AG04450 (cell line): ENCODE data around the gene L3MBTL4. TPM values are rescaled to one million over a fixed set of nuclear protein-coding genes. Genes with fewer than 3 reads are reported as not detected.

ENCODE experiments used
- CTCF ChIA-PET: fragments of 300-600, 350-600 bp; formaldehyde crosslinking; extraction: SDS; loops from one replicate; lab custom pipeline; 2022; ENCODE audit warnings: antibody characterized with exemption, inconsistent platforms; lab: Charles Lee
- POLR2A ChIA-PET: fragments of 350-600 bp; formaldehyde crosslinking; extraction: SDS; loops from one replicate; lab custom pipeline; 2021; ENCODE audit warnings: antibody characterized with exemption, inconsistent platforms; lab: Yijun Ruan, JAX
- DNase-seq: peaks from one replicate; pipeline ENCODE4 v3.0.0-alpha.2; 2011; ENCODE audit warnings: low read depth, low spot score
- H3K27ac ChIP-seq: one replicate; pipeline ENCODE4 v1.5.1; 2012; ENCODE audit warnings: low read depth, low read length, control low read depth
- H3K27me3 ChIP-seq: one replicate; pipeline ENCODE4 v1.6.0; 2012; ENCODE audit warnings: low read length; ENCODE audit not compliant: control insufficient read depth, insufficient read depth
- H3K4me3 ChIP-seq: 2 replicates; pipeline ENCODE4 v1.5.1; 2011; ENCODE audit warnings: mild to moderate bottlenecking, low read depth, low read length, control low read depth
- H3K9me3 ChIP-seq: 2 replicates; pipeline ENCODE4 v1.5.1; 2012; ENCODE audit warnings: low read length; ENCODE audit not compliant: control insufficient read depth, insufficient read depth
- polyA minus RNA-seq: library from RNA; depleted of rRNA, polyadenylated mRNA; stranded (reverse); fragments of >200 nt; gene quantifications from 2 replicates; pipeline ENCODE4 v1.2.3, GENCODE V29; 2011; rRNA and poly(A)+ RNA removed
- polyA plus RNA-seq: library from polyadenylated mRNA; depleted of rRNA; stranded (reverse); fragments of >200 nt; gene quantifications from 2 replicates; pipeline ENCODE4 v1.2.3, GENCODE V29; 2011; rRNA removed
- TF ChIP-seq, protein P1 (sequence below): IDR thresholded peaks from 2 replicates; pipeline ENCODE4 v1.5.1; 2011; ENCODE audit warnings: low read depth, low read length, control low read depth, inconsistent platforms

The L3MBTL4 gene
- 0.05 and 0.06 TPM in 2 replicates for polyA plus RNA-seq
- 0.05 TPM in 1 of 2 replicates, not detected in the other for polyA minus RNA-seq

DNA sequence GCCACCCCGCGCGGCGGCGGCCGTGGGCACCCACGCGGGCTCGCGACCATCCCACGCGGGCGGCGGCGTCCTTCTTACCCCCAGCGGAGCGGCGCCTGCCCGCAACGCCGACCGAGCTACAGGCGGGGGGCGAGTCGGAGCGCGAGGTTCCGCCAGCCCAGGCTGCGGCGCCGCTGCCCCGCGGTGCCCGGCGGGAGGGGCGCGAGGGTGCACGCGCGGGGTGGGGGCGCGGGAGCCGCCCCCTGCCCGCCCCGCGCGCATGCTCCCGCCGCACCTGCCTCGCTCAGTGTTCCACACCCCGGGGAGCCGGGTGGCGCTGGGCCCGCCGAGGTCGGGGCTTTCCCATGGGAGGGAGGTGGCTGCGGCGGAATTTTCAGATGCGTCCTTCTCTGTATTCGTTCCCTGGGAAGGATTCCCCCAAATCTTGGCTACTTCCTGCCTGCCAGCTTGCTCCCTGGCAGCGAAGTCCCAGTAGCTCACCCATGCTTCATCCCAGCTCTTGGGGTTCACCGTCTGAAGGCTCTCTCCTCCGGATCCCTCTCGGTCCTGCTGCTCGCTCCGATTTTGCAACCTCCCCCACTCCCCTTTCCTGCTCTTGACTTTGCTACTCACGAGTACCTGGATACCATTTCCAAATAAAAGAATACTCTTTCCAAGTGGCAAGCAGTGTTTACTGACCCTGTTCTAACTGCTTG, at the start of gene L3MBTL4:
TSS of gene L3MBTL4 (minus strand) at position 189 of the 695 bp plus-strand sequence. CDS start 103,286 bp downstream, outside the sequence.
- POLR2A ChIA-PET = no interaction called here
- no peak for DNase-seq
- no peaks in the 10 kb centered on the region for H3K9me3 ChIP-seq
- TF ChIP-seq, protein P1, sequence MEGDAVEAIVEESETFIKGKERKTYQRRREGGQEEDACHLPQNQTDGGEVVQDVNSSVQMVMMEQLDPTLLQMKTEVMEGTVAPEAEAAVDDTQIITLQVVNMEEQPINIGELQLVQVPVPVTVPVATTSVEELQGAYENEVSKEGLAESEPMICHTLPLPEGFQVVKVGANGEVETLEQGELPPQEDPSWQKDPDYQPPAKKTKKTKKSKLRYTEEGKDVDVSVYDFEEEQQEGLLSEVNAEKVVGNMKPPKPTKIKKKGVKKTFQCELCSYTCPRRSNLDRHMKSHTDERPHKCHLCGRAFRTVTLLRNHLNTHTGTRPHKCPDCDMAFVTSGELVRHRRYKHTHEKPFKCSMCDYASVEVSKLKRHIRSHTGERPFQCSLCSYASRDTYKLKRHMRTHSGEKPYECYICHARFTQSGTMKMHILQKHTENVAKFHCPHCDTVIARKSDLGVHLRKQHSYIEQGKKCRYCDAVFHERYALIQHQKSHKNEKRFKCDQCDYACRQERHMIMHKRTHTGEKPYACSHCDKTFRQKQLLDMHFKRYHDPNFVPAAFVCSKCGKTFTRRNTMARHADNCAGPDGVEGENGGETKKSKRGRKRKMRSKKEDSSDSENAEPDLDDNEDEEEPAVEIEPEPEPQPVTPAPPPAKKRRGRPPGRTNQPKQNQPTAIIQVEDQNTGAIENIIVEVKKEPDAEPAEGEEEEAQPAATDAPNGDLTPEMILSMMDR = no peak
- no peak within 1 kb of the TSS for H3K27ac ChIP-seq
- H3K4me3 ChIP-seq = peak within 1 kb of the TSS; percentile 39
- CTCF ChIA-PET = no interaction called here
- peaks cover 20% of the 10 kb centered on the region for H3K27me3 ChIP-seq

DNA sequence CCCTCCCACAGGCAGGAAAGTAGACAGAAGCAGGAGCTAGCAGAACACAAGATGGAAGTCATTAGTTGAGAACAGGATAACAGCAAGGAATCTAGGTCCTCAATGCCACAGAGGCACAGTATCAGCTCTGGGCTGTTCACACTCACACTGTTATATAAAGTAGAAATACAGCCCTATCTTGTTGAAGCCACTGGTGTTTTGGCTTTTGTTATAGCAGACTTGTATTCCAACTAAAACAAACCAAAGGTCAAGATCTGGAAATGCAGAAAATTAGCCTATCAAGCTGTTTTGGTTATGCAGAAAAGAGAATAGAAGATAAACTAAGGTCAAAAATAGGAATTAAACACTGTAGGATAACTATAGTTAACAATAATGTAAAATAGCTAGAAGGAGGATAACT, 37.5 kb upstream of the L3MBTL4 start:
- POLR2A ChIA-PET = no interaction called here
- no peak for DNase-seq
- CTCF ChIA-PET = no interaction called here
- TF ChIP-seq, protein P1 = no peak
- H3K27ac ChIP-seq = no peak overlapping the region
- no peaks in the 10 kb centered on the region for H3K27me3 ChIP-seq
- no peaks in the 10 kb centered on the region for H3K9me3 ChIP-seq
- H3K4me3 ChIP-seq = no peak overlapping the region

DNA sequence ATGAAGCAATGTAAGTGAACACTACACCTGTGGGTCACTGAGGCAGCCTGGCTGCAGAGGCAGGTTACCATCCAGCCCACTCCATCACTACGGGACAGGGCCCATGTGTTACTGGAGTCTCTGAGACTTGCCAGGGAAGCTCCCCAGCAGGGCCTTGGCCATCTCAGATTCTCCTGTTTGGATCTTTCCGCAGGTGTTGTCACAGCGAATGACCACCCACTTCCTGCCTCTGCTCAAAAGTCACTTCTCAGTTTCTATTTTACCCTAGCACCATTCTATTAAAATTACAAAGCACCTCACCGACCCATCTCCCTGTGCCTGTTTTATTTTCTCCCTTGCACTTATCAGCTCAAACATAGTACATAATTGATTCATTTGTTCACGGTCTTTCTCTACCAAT, 34.5 kb upstream of the L3MBTL4 start:
- no peak for DNase-seq
- Histone ChIP-seq H3K27me3 (no peaks in the 10 kb centered on the region), H3K9me3 (no peaks in the 10 kb centered on the region), H3K27ac (no peak overlapping the region), H3K4me3 (no peak overlapping the region)
- ChIA-PET POLR2A (no interaction called here), CTCF (no interaction called here)
- TF ChIP-seq, protein P1 = no peak

DNA sequence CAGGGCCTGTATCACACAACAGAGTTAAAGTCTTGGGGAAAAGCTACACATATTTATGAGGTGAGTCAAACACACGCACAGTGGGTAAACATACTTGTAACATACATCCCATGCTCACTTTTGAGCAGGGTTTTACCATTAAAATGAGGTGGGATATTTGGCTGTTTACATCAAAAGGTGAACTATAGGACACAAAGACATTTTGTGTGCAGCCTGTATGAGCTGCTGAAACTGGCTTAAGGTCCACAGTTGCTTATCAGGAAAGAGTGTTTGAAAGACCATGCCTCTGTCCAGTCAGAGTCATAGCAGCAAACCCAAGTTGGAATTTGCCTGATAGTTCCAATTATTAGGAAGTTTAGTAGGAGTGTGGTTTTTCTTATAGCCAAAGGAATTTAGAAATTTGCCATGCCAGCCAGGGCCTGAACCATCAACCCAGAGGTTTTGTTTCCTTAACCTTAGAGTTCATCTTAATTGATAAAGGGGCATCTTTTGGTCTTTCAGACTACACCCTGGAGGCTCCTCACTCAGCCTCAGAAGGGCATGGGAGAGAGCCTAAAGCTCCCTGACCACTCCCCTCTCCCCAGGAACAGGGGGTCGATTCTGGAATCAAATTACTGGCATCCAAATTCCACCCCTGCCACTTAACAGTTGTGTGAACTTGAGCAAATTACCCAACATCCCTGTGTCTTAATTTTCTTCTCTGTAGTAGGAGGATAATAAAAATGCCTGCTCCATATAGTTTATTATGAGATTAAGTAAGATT, 29.9 kb upstream of the L3MBTL4 start:
- H3K9me3 ChIP-seq = no peaks in the 10 kb centered on the region
- no peak for DNase-seq
- ChIA-PET POLR2A (no interaction called here), CTCF (interaction anchor here (1.1 kb wide), 1 partner anchor 99 kb away, joined by 3 read pairs; no protein-coding TSS in a partner anchor)
- H3K4me3 ChIP-seq = no peak overlapping the region
- TF ChIP-seq, protein P1 = no peak
- H3K27me3 ChIP-seq = no peaks in the 10 kb centered on the region
- H3K27ac ChIP-seq = no peak overlapping the region

DNA sequence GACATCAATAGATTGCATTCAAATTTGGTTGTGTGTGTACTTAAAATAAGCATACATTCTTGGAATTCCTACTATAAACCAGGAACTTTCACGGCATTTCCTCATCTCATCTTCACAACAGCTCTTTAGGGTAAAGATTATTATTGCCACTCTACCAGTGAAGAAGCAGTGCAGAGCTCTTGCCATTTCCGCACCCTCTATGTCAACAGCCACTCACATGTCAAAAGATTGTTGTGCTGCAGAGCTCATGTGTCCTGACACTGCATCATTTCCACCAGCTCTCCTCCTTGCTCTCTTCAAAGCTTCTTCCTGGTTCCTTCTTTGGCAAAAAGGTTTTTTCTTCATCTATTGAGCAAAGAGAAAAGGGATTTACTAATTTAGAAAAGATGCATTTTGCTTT, 26.5 kb upstream of the L3MBTL4 start:
- H3K27ac ChIP-seq = no peak overlapping the region
- H3K27me3 ChIP-seq = no peaks in the 10 kb centered on the region
- POLR2A ChIA-PET = no interaction called here
- TF ChIP-seq, protein P1 = no peak
- H3K4me3 ChIP-seq = no peak overlapping the region
- DNase-seq = no peak
- H3K9me3 ChIP-seq = no peaks in the 10 kb centered on the region
- CTCF ChIA-PET = interaction anchor here (0.5 kb wide), 1 partner anchor 222 kb away, joined by 4 read pairs; no protein-coding TSS in a partner anchor
